Parietal lobe (tissue), 2 donors: Measurements from ENCODE around the gene HEXB. TPM values are rescaled to one million over a fixed set of nuclear protein-coding genes. Genes with fewer than 3 reads are reported as not detected.

Experiments used
- small RNA-seq: library from RNA; depleted of rRNA; stranded (forward); fragments of <200 nt; gene quantifications from one replicate; pipeline ENCODE3, GENCODE V24; 2014; ENCODE audit warnings: low replicate concordance
- total RNA-seq: library from RNA; depleted of rRNA; stranded (reverse); fragments of >200 nt; gene quantifications from one replicate; pipeline ENCODE4 v1.2.3, GENCODE V29; 2014

Gene HEXB
- 25.4 TPM for total RNA-seq

GRCh38 chr5:74684900-74685851, at the start of gene HEXB:
Gene HEXB (plus strand): TSS chr5:74685233. CDS start chr5:74685261, 28 bp downstream.

DNA sequence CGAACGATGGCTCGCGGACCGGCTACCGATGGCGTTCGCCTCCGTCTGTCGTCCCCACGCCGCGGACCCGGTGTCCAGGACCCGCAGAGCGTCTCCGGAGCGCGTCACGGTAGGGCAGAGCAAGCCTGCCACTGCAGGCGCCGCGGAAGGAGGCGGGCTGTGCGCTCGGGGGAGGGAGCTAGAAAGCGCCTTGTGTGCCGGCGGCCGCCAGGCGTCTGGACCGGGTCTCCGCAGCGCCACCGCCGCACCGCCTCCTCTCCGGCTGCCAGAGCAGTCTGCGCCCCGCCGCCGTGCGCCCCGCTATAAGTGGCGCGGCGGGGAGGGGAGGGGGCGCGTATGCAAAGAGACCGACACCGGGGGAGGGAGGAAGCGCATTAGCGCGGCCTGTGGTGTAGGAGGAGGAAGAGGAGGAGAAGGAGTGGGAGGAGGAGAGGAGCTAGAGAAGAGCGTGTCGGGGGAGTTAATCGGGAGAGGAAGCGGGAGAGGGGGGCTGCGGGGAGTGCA, 44.5 kb upstream of the HEXB start, which contains the start of gene ENC1:
Gene ENC1 (minus strand): TSS at position 279 of the 504 bp plus-strand sequence. CDS start 4,243 bp downstream, outside the sequence.

GRCh38 chr5:74766849-74767578, 82.0 kb downstream of the HEXB start, which contains the start of the genes GFM2 and NSA2:
Gene GFM2 (minus strand): TSS chr5:74767117. CDS start chr5:74763742, 3,375 bp downstream.
Gene NSA2 (plus strand): TSS chr5:74767249. CDS start chr5:74767361, 112 bp downstream.

Small RNAs within 50 kb of the gene (small RNA-seq; reads per million reads assigned to genes)
- not detected for gene RNU6-658P

Other genes with a start within 250 kb of the HEXB start
- 2,270 TPM for gene ENC1, start 44.5 kb upstream of the HEXB start, total RNA-seq
- 62.6 TPM for gene GFM2, start 81.9 kb downstream of the HEXB start, total RNA-seq
- gene NSA2, start 82.0 kb downstream of the HEXB start, total RNA-seq: 54.1 TPM
- 58.2 TPM for gene FAM169A, start 181.2 kb downstream of the HEXB start, total RNA-seq